T-helper 2 cell treated with Interferon-gamma antibody and Interleukin-4, amounts not matched to agents 5 μg/mL and 100 μg/mL, for 36 hours (primary cell): ENCODE results near the gene AHRR.

ENCODE experiments used
- DNase-seq: peaks from one replicate; pipeline ENCODE4 v3.0.0; 2021; ENCODE audit warnings: low spot score
- H3K27ac Mint-ChIP-seq: one replicate; pipeline ENCODE4 v1.8.0; 2021; ENCODE audit warnings: mild to moderate bottlenecking, mixed read lengths
- H3K27me3 Mint-ChIP-seq: one replicate; pipeline ENCODE4 v1.8.0; 2021; ENCODE audit warnings: low read depth, mixed read lengths
- H3K36me3 Mint-ChIP-seq: one replicate; pipeline ENCODE4 v1.8.0; 2021; ENCODE audit warnings: low read depth, mixed read lengths
- H3K4me1 Mint-ChIP-seq: one replicate; pipeline ENCODE4 v1.8.0; 2021; ENCODE audit warnings: low read depth, mixed read lengths
- H3K4me3 Mint-ChIP-seq: one replicate; pipeline ENCODE4 v1.8.0; 2022; ENCODE audit warnings: mild to moderate bottlenecking, moderate library complexity, mixed read lengths
- H3K9me3 Mint-ChIP-seq: one replicate; pipeline ENCODE4 v1.8.0; 2021; ENCODE audit warnings: mixed read lengths

Gene AHRR

DNA sequence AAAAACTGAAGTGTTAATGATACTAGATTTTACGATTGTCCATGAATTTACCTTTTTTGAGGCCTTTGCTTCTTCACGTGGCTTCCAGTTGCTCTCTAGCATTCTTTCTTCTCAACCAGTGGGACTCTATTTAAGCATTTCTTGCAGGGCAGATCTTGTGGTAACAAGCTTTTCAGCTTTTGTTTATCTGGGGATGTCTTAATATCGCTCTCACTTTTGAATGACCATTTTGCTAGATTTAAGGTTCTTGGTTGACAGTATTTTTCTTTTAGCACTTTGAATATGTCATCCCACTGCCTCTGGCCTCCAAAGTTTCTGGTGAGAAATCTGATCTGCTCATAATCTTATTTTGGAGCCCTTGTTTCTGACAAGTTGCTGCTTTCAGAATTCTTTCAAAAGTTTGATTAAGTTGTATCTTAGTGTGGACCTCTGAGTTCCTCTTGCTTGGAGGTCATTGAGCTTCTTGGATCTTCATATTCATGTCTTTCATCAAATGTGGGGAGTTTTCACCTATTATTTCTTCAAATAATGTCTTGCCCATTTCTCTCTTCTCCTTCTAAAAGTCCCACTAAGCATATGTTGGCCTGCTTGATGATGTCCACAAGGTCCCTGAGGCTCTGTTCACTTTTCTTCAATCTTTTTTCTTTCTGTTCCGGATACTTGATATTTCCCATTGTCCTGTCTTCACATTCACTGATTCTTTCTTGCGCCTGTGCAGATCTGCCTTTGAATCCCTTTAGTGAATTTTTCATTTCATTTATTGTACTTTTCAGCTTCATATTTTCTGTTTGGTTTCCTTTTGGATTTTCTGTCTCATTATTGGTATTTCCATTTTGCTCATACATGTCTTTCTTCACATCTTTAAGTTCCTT lies 130.3 kb downstream of the AHRR start:
- no peak overlapping the region for H3K4me3 Mint-ChIP-seq
- no peak overlapping the region for H3K27ac Mint-ChIP-seq
- H3K27me3 Mint-ChIP-seq, result no peaks in the 10 kb centered on the region
- H3K36me3 Mint-ChIP-seq, result peaks cover 87% of the 10 kb centered on the region
- no peak for DNase-seq
- peaks cover 21% of the 10 kb centered on the region for H3K4me1 Mint-ChIP-seq
- H3K9me3 Mint-ChIP-seq, result peaks cover 29% of the 10 kb centered on the region

DNA sequence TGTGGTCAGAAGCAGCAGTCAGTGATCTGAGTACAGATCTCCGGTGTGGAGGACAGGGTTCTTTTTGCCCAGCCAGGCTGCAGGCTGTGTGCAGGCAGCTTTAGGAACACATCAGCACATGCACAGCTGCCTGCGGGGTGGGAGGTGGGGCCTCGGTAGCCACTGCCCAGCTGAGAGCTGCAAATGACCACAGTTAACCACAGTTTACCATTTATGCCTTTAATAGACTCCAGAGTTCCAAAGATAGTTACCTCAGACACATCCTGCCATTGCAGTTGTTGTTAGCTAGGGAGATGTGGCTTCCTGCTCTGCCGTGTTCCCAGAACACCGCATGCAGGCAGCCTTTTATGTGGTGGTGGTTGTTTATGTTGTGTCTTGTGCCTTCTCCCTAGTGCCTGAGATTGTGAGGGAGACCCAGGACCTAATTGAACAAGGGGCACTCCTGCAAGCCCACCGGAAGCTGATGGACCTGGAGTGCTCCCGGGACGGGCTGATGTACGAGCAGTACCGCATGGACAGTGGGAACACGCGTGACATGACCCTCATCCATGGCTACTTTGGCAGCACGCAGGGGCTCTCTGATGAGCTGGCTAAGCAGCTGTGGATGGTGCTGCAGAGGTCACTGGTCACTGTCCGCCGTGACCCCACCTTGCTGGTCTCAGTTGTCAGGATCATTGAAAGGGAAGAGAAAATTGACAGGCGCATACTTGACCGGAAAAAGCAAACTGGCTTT lies 131.6 kb downstream of the AHRR start:
- peak overlapping the region; percentile 25 for H3K4me3 Mint-ChIP-seq
- peak overlapping the region; percentile 71 for H3K27ac Mint-ChIP-seq
- DNase-seq, result no peak
- peaks cover 29% of the 10 kb centered on the region for H3K9me3 Mint-ChIP-seq
- no peaks in the 10 kb centered on the region for H3K27me3 Mint-ChIP-seq
- H3K4me1 Mint-ChIP-seq, result peaks cover 21% of the 10 kb centered on the region
- H3K36me3 Mint-ChIP-seq, result peaks cover 85% of the 10 kb centered on the region

- no peaks in the 10 kb centered on the region for H3K27me3 Mint-ChIP-seq
- peak overlapping the region; percentile 71 for H3K27ac Mint-ChIP-seq
- H3K36me3 Mint-ChIP-seq, result peaks cover 84% of the 10 kb centered on the region
- peaks cover 28% of the 10 kb centered on the region for H3K4me1 Mint-ChIP-seq
- peak overlapping the region; percentile 27 for H3K4me3 Mint-ChIP-seq
- no peak for DNase-seq
- peaks cover 29% of the 10 kb centered on the region for H3K9me3 Mint-ChIP-seq
Observed at GRCh38 chr5:453725-454481, 132.4 kb downstream of the AHRR start.

DNA sequence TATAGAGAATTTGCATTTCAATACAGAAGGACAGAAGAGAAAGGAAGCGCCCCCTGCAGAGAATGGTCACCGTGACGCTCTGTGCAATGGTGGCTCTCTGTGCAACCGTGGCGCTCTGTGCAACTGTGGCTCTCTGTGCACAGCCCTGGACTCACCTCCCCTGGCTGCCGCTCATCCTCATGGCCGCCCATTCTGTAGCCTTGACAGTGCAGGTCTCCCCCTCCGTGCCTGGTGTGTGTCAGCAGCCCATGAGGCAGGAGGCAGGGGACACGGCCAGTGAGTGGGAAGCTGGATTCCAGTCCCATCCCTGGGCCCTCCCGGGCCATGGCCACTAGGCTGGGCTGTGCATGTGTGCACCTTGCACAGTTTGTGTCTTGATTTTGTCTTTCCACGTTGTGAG lies 133.4 kb downstream of the AHRR start:
- no peaks in the 10 kb centered on the region for H3K27me3 Mint-ChIP-seq
- no peak overlapping the region for H3K4me3 Mint-ChIP-seq
- H3K27ac Mint-ChIP-seq, result no peak overlapping the region
- H3K9me3 Mint-ChIP-seq, result peaks cover 29% of the 10 kb centered on the region
- no peak for DNase-seq
- peaks cover 37% of the 10 kb centered on the region for H3K4me1 Mint-ChIP-seq
- peaks cover 84% of the 10 kb centered on the region for H3K36me3 Mint-ChIP-seq

DNA sequence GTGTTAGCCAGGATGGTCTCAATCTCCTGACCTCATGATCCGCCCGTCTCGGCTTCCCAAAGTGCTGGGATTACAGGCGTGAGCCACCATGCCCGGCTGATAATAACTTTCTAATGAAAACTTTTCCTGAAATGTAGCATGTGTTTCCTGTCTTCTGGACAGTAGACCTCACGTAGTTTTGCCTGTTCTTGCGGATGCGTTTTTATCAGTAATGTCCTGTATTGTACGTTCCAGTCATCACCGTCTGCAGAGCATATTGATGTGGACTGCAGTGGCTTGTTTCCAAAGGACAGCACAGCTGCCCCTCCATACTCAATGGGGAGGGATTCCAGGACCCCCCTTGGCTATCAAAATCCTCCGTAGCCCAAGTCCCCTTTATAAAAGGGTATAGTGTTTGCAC lies 134.3 kb downstream of the AHRR start:
- Mint-ChIP-seq H3K4me1 (peaks cover 44% of the 10 kb centered on the region), H3K27me3 (no peaks in the 10 kb centered on the region), H3K9me3 (peaks cover 21% of the 10 kb centered on the region), H3K36me3 (peaks cover 84% of the 10 kb centered on the region), H3K4me3 (no peak overlapping the region), H3K27ac (no peak overlapping the region)
- DNase-seq, result no peak

DNA sequence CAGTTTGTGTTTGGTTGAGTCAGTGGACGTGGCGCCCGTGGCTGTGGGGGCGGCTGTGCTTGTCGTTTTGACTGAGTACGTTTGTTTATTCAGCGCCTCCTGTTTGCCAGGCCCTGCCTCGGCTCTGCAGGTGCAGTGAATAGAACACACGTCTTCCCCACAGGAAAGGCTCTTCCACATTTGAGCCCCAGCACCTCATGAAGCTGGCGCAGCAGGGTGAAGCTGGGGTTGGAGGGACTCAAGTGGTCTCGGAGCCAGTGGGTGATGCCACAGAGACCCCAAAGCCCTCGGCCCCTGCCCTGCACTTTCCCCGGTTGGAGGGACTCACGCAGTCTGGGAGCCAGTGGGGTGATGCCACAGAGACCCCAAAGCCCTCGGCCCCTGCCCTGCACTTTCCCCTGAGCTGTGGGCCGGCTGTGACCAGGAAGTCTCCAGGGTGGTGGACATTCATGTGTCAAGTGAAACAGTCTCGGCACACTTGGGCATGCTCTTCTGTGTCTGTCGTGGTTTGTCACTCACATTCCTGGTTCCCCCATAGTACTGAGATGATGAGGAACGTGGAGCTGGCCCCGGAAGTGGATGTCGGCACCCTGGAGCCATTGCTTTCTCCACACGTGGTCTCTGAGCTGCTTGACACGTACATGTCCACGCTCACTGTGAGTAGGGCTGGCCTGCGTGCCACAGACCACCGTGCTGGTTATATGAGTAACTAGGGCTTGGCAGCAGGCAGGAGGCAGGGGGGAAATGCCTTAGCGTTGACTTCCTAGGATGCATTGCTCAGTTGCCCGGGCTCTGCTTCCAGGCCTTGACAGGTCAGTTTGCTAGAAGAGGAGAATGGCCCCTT lies 135.1 kb downstream of the AHRR start:
- H3K4me3 Mint-ChIP-seq, result no peak overlapping the region
- H3K36me3 Mint-ChIP-seq, result peaks cover 78% of the 10 kb centered on the region
- peaks cover 47% of the 10 kb centered on the region for H3K4me1 Mint-ChIP-seq
- H3K9me3 Mint-ChIP-seq, result peaks cover 15% of the 10 kb centered on the region
- H3K27me3 Mint-ChIP-seq, result no peaks in the 10 kb centered on the region
- DNase-seq, result no peak
- peak overlapping the region; percentile 3 for H3K27ac Mint-ChIP-seq

GRCh38 chr5:457195-457961 lies 135.9 kb downstream of the AHRR start:
- no peak for DNase-seq
- H3K4me1 Mint-ChIP-seq, result peaks cover 49% of the 10 kb centered on the region
- no peak overlapping the region for H3K4me3 Mint-ChIP-seq
- peaks cover 78% of the 10 kb centered on the region for H3K36me3 Mint-ChIP-seq
- H3K27me3 Mint-ChIP-seq, result no peaks in the 10 kb centered on the region
- H3K9me3 Mint-ChIP-seq, result peaks cover 7% of the 10 kb centered on the region
- no peak overlapping the region for H3K27ac Mint-ChIP-seq

GRCh38 chr5:458547-459353 lies 137.2 kb downstream of the AHRR start:
- H3K9me3 Mint-ChIP-seq, result no peaks in the 10 kb centered on the region
- peak; percentile 75 for DNase-seq
- peaks cover 40% of the 10 kb centered on the region for H3K4me1 Mint-ChIP-seq
- H3K36me3 Mint-ChIP-seq, result peaks cover 75% of the 10 kb centered on the region
- H3K4me3 Mint-ChIP-seq, result peak overlapping the region; percentile 44
- H3K27me3 Mint-ChIP-seq, result no peaks in the 10 kb centered on the region
- peak overlapping the region; percentile 72 for H3K27ac Mint-ChIP-seq

GRCh38 chr5:459562-460272 lies 138.2 kb downstream of the AHRR start:
- peaks cover 41% of the 10 kb centered on the region for H3K4me1 Mint-ChIP-seq

DNA sequence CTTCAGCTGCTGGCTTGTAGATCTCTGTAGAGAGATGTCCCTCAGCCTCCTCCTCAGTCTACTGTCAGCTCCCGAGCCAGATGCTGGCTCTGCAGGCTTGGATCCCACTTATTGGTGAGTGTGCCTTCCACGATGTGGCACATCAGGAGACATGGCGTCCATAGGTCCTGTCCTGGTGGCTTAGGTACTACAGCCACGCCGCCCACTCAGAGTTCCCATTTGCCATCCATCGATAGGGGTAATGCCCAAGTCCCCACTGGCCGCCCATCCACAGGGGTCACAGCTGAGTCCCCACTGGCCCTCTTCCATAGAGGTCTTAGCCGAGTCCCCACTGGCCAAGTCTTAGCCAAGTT lies 138.7 kb downstream of the AHRR start:
- Mint-ChIP-seq H3K36me3 (peaks cover 68% of the 10 kb centered on the region), H3K4me1 (peaks cover 41% of the 10 kb centered on the region), H3K9me3 (no peaks in the 10 kb centered on the region), H3K27me3 (no peaks in the 10 kb centered on the region), H3K27ac (peak overlapping the region; percentile 59), H3K4me3 (peak overlapping the region; percentile 33)
- DNase-seq, result no peak

More at GRCh38 chr5:459562-460272, 138.2 kb downstream of the AHRR start:
- Mint-ChIP-seq H3K4me3 (peak overlapping the region; percentile 44), H3K9me3 (no peaks in the 10 kb centered on the region), H3K27ac (peak overlapping the region; percentile 72), H3K36me3 (peaks cover 71% of the 10 kb centered on the region), H3K27me3 (no peaks in the 10 kb centered on the region)
- DNase-seq, result no peak

GRCh38 chr5:462051-462481 lies 140.6 kb downstream of the AHRR start:
- no peaks in the 10 kb centered on the region for H3K27me3 Mint-ChIP-seq
- DNase-seq, result no peak
- H3K4me1 Mint-ChIP-seq, result peaks cover 41% of the 10 kb centered on the region
- no peak overlapping the region for H3K27ac Mint-ChIP-seq
- peaks cover 69% of the 10 kb centered on the region for H3K36me3 Mint-ChIP-seq
- H3K9me3 Mint-ChIP-seq, result no peaks in the 10 kb centered on the region
- H3K4me3 Mint-ChIP-seq, result no peak overlapping the region

- H3K9me3 Mint-ChIP-seq, result no peaks in the 10 kb centered on the region
- no peak for DNase-seq
- peaks cover 37% of the 10 kb centered on the region for H3K4me1 Mint-ChIP-seq
- peak overlapping the region; percentile 63 for H3K27ac Mint-ChIP-seq
- no peaks in the 10 kb centered on the region for H3K27me3 Mint-ChIP-seq
- no peak overlapping the region for H3K4me3 Mint-ChIP-seq
- H3K36me3 Mint-ChIP-seq, result peaks cover 61% of the 10 kb centered on the region
Observed at GRCh38 chr5:463301-463700, 141.8 kb downstream of the AHRR start.
